ENCODE results near the gene ANKS1A.
A peak's percentile ranks its signal among the peaks of the same experiment; 100 is the strongest.

Gene ANKS1A

GRCh38 chr6:35051396-35051795 lies 162.3 kb downstream of the ANKS1A start:
- no peak overlapping the region for H3K4me3 ChIP-seq (ENCODE audit: low read depth, low read length)
- TF ChIP-seq, protein P1, sequence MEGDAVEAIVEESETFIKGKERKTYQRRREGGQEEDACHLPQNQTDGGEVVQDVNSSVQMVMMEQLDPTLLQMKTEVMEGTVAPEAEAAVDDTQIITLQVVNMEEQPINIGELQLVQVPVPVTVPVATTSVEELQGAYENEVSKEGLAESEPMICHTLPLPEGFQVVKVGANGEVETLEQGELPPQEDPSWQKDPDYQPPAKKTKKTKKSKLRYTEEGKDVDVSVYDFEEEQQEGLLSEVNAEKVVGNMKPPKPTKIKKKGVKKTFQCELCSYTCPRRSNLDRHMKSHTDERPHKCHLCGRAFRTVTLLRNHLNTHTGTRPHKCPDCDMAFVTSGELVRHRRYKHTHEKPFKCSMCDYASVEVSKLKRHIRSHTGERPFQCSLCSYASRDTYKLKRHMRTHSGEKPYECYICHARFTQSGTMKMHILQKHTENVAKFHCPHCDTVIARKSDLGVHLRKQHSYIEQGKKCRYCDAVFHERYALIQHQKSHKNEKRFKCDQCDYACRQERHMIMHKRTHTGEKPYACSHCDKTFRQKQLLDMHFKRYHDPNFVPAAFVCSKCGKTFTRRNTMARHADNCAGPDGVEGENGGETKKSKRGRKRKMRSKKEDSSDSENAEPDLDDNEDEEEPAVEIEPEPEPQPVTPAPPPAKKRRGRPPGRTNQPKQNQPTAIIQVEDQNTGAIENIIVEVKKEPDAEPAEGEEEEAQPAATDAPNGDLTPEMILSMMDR (IDR thresholded peaks at IDR 0.05; ENCODE audit: low read depth, low read length) = 0 out of 2 replicates have a peak, but pooled peaks have one; percentile 0

GRCh38 chr6:35051997-35052583 lies 163.0 kb downstream of the ANKS1A start:
- TF ChIP-seq, protein P1 (IDR thresholded peaks at IDR 0.05; ENCODE audit: low read depth, low read length) = no peak
- no peak overlapping the region for H3K4me3 ChIP-seq (ENCODE audit: low read depth, low read length)

GRCh38 chr6:35052694-35053565 lies 163.9 kb downstream of the ANKS1A start:
- TF ChIP-seq, protein P1 (IDR thresholded peaks at IDR 0.05; ENCODE audit: low read depth, low read length) = no peak
- H3K4me3 ChIP-seq (ENCODE audit: low read depth, low read length) = no peak overlapping the region

GRCh38 chr6:35053701-35054100 lies 164.6 kb downstream of the ANKS1A start:
- TF ChIP-seq, protein P1 (IDR thresholded peaks at IDR 0.05; ENCODE audit: low read depth, low read length) = no peak

GRCh38 chr6:35054106-35054742 lies 165.2 kb downstream of the ANKS1A start:
- TF ChIP-seq, protein P1 (IDR thresholded peaks at IDR 0.05; ENCODE audit: low read depth, low read length) = no peak
- no peak overlapping the region for H3K4me3 ChIP-seq (ENCODE audit: low read depth, low read length)

More at GRCh38 chr6:35053701-35054100, 164.6 kb downstream of the ANKS1A start:
- H3K4me3 ChIP-seq (ENCODE audit: low read depth, low read length) = no peak overlapping the region

- no peak overlapping the region for H3K4me3 ChIP-seq (ENCODE audit: low read depth, low read length)
- TF ChIP-seq, protein P1 (IDR thresholded peaks at IDR 0.05; ENCODE audit: low read depth, low read length) = no peak
Observed at GRCh38 chr6:35054743-35055130, 165.7 kb downstream of the ANKS1A start.
